Measurements from ENCODE around the gene CPHXL2.

- TF ChIP-seq POLR2AphosphoS5 (IDR thresholded peaks at IDR 0.05; ENCODE audit: borderline replicate concordance, low read depth, low read length) (no peak), EZH2 (IDR thresholded peaks at IDR 0.05) (no peak)
Observed at GRCh38 chr16:75718452-75718851, 41.6 kb upstream of the CPHXL2 start.

Measured in SK-N-MC (cell line).